Thyroid gland (tissue), 4 donors: ENCODE measurements around the gene PAFAH1B1. TPM values are rescaled to one million over a fixed set of nuclear protein-coding genes. Genes with fewer than 3 reads are reported as not detected.

Source experiments
- DNase-seq, 2 donors: peaks; one replicate each; pipeline ENCODE4 v3.0.0-alpha.2; 2019
- H3K27ac ChIP-seq, 3 donors: fragments of 200-600 bp; sonication (generic); 1 replicate in 2 of 3; 2 replicates in 1 of 3; pipeline ENCODE4 v1.5.1; 2016 to 2019; ENCODE audit warnings: mild to moderate bottlenecking in 1 of 3, moderate library complexity in 1 of 3
- H3K27me3 ChIP-seq: fragments of 200-600 bp; sonication (generic); one replicate; pipeline ENCODE4 v1.5.1; 2019
- H3K36me3 ChIP-seq, 2 donors: fragments of 200-600 bp; sonication (generic); one replicate each; pipeline ENCODE4 v1.5.1; 2016 to 2019
- H3K4me1 ChIP-seq, 2 donors: fragments of 200-600 bp; sonication (generic); one replicate each; pipeline ENCODE4 v1.5.1; 2017 to 2019
- H3K4me3 ChIP-seq, 3 donors: fragments of 200-600 bp; sonication (generic); replicated peaks in 1 of 3; 1 replicate in 2 of 3; 2 replicates in 1 of 3; pipeline ENCODE4 v1.5.1; 2016; ENCODE audit warnings: mild to moderate bottlenecking in 1 of 3
- H3K9me3 ChIP-seq: fragments of 200-600 bp; sonication (generic); one replicate; pipeline ENCODE4 v1.5.1; 2017
- CTCF ChIP-seq, 6 experiments: fragments of 200-600 bp in 3 of 6; fragments of 450-650 bp in 3 of 6; sonication (generic) in 3 of 6; IDR thresholded peaks; one replicate each; pipeline ENCODE4 v1.5.1; 2016 to 2019; ENCODE audit warnings: antibody characterized with exemption in 6 of 6, mild to moderate bottlenecking in 2 of 6, inconsistent platforms in 1 of 6, moderate library complexity in 1 of 6
- POLR2A ChIP-seq, 2 donors: fragments of 450-650 bp; IDR thresholded peaks; one replicate each; pipeline ENCODE4 v1.6.1; 2017; ENCODE audit warnings: antibody characterized with exemption in 2 of 2, mild to moderate bottlenecking in 2 of 2, moderate library complexity in 1 of 2
- WGBS, 2 donors: methylation state at CpG; one replicate each; pipeline ENCODE4 v1.1.5; 2017; 5-methylcytosine and 5-hydroxymethylcytosine counted together
- intact Hi-C: fragments of 100-400 bp; cut with DNase I; formaldehyde crosslinking; loops from one replicate; pipeline ENCODE4 v1.15.1; 2023
- total RNA-seq, 4 donors: library from RNA; depleted of rRNA; stranded (reverse); fragments of >200 nt; gene quantifications; one replicate each; pipeline ENCODE4 v1.2.3, GENCODE V29; 2016

Gene PAFAH1B1
- total RNA-seq, 4 donors from 2014 or later = 102 to 184 (median 109) TPM

- WGBS, 2 donors = 17 to 19% methylated on average over 10 of the region's 10 CpGs
- Histone ChIP-seq H3K9me3 (no peaks in the 10 kb centered on the region), H3K27me3 (no peaks in the 10 kb centered on the region), H3K4me3 (no peak overlapping the region), H3K27ac (no peak overlapping the region), H3K4me1 (peaks cover 0 to 5% of the 10 kb centered on the region in 2 donors), H3K36me3 (no peaks in the 10 kb centered on the region)
- peak; percentile 10 to 29 for DNase-seq
- TF ChIP-seq POLR2A (IDR thresholded peaks at IDR 0.05) (no peak), CTCF (IDR thresholded peaks at IDR 0.05) (no peak)
- intact Hi-C loops = no loop called here
Measured at GRCh38 chr17:2551493-2551892, 42.0 kb upstream of the PAFAH1B1 start.

- H3K4me1 ChIP-seq = peaks cover 0 to 5% of the 10 kb centered on the region in 2 donors
- no peaks in the 10 kb centered on the region for H3K36me3 ChIP-seq
- no peak for DNase-seq
- H3K27me3 ChIP-seq = no peaks in the 10 kb centered on the region
- H3K4me3 ChIP-seq = no peak overlapping the region
- no peak overlapping the region for H3K27ac ChIP-seq
- intact Hi-C loops = no loop called here
- TF ChIP-seq POLR2A (IDR thresholded peaks at IDR 0.05) = no peak
- no peak for TF ChIP-seq CTCF (IDR thresholded peaks at IDR 0.05)
- 42 to 48% methylated on average over 9 of the region's 9 CpGs for WGBS, 2 donors
- H3K9me3 ChIP-seq = no peaks in the 10 kb centered on the region
Measured at GRCh38 chr17:2551928-2552327, 41.5 kb upstream of the PAFAH1B1 start.

- no peak overlapping the region for H3K27ac ChIP-seq
- no peaks in the 10 kb centered on the region for H3K27me3 ChIP-seq
- DNase-seq = no peak
- no peaks in the 10 kb centered on the region for H3K36me3 ChIP-seq
- no peak overlapping the region for H3K4me3 ChIP-seq
- no peak for TF ChIP-seq CTCF (IDR thresholded peaks at IDR 0.05)
- TF ChIP-seq POLR2A (IDR thresholded peaks at IDR 0.05) = no peak
- 81 to 94% methylated on average over 5 of the region's 5 CpGs for whole genome bisulfite sequencing, 2 donors
- intact Hi-C loops = no loop called here
- H3K4me1 ChIP-seq = no peaks in the 10 kb centered on the region
- no peaks in the 10 kb centered on the region for H3K9me3 ChIP-seq
Measured at GRCh38 chr17:2560658-2561057, 32.8 kb upstream of the PAFAH1B1 start.

- H3K27ac ChIP-seq = no peak overlapping the region
- no peak overlapping the region for H3K4me3 ChIP-seq
- no peaks in the 10 kb centered on the region for H3K4me1 ChIP-seq
- intact Hi-C loops = no loop called here
- H3K36me3 ChIP-seq = no peaks in the 10 kb centered on the region
- no peaks in the 10 kb centered on the region for H3K27me3 ChIP-seq
- no peaks in the 10 kb centered on the region for H3K9me3 ChIP-seq
- DNase-seq = no peak
- TF ChIP-seq CTCF (IDR thresholded peaks at IDR 0.05) = no peak
- TF ChIP-seq POLR2A (IDR thresholded peaks at IDR 0.05) = no peak
- WGBS, 2 donors = 82 to 86% methylated on average over 8 of the region's 8 CpGs
Measured at GRCh38 chr17:2562162-2562858, 31.1 kb upstream of the PAFAH1B1 start.

- Histone ChIP-seq H3K27me3 (no peaks in the 10 kb centered on the region), H3K4me1 (no peaks in the 10 kb centered on the region), H3K36me3 (no peaks in the 10 kb centered on the region), H3K9me3 (no peaks in the 10 kb centered on the region), H3K4me3 (no peak overlapping the region), H3K27ac (no peak overlapping the region)
- no peak for DNase-seq
- intact Hi-C loops = no loop called here
- no peak for TF ChIP-seq CTCF (IDR thresholded peaks at IDR 0.05)
- no peak for TF ChIP-seq POLR2A (IDR thresholded peaks at IDR 0.05)
- WGBS, 2 donors = 67 to 77% methylated on average over 6 to 7 of the region's 7 CpGs
Measured at GRCh38 chr17:2563061-2563460, 30.4 kb upstream of the PAFAH1B1 start.
